Astrocyte of the cerebellum (primary cell): Measurements from ENCODE around the gene PRKCZ.

Source experiments
- DNase-seq: peaks from one replicate; pipeline ENCODE4 v3.0.0-alpha.2; 2011; ENCODE audit warnings: low read depth
- H3K4me3 ChIP-seq: 2 replicates; pipeline ENCODE4 v1.5.1; 2011; ENCODE audit warnings: mild to moderate bottlenecking, low read depth, low read length, moderate library complexity
- CTCF ChIP-seq: IDR thresholded peaks from 2 replicates; pipeline ENCODE4 v1.5.1; 2012; ENCODE audit warnings: low read length, low read depth, moderate library complexity, mild to moderate bottlenecking; ENCODE audit errors: missing control alignments
- in situ Hi-C: cut with HindIII; loops from 2 replicates; pipeline ENCODE4 v1.10.0; 2017; ENCODE audit warnings: low sequenced_read_pairs

Gene PRKCZ

GRCh38 chr1:2181271-2181670 is 131.1 kb downstream of the PRKCZ start:
- TF ChIP-seq CTCF, result no peak
- in situ Hi-C loops, result no loop called here
- no peak overlapping the region for H3K4me3 ChIP-seq
- no peak for DNase-seq

- no peak overlapping the region for H3K4me3 ChIP-seq
- in situ Hi-C loops, result no loop called here
- DNase-seq, result no peak
- no peak for TF ChIP-seq CTCF
Measured at GRCh38 chr1:2181752-2182151, 131.5 kb downstream of the PRKCZ start.

- DNase-seq, result no peak
- in situ Hi-C loops, result no loop called here
- H3K4me3 ChIP-seq, result no peak overlapping the region
- TF ChIP-seq CTCF, result no peak
Measured at GRCh38 chr1:2182376-2182775, 132.2 kb downstream of the PRKCZ start.

- H3K4me3 ChIP-seq, result no peak overlapping the region
- no peak for TF ChIP-seq CTCF
- no peak for DNase-seq
- in situ Hi-C loops, result no loop called here
Measured at GRCh38 chr1:2183937-2184334, 133.7 kb downstream of the PRKCZ start.

GRCh38 chr1:2184531-2184930 is 134.3 kb downstream of the PRKCZ start:
- TF ChIP-seq CTCF, result no peak
- no peak for DNase-seq
- H3K4me3 ChIP-seq, result no peak overlapping the region
- in situ Hi-C loops, result no loop called here

GRCh38 chr1:2184934-2185333 is 134.7 kb downstream of the PRKCZ start:
- no peak for DNase-seq
- in situ Hi-C loops, result no loop called here
- no peak overlapping the region for H3K4me3 ChIP-seq
- no peak for TF ChIP-seq CTCF
